ENCODE data around the gene CHDH.

CHDH gene

GRCh38 chr3:53774414-53774813 lies 71.8 kb downstream of the CHDH start:
- DNase-seq (ENCODE audit: insufficient read length) = no peak
- no peak for FAIRE-seq
- TF ChIP-seq POLR2A (IDR thresholded peaks at IDR 0.05; ENCODE audit: low read depth, low read length) (no peak), POLR2AphosphoS5 (IDR thresholded peaks at IDR 0.05; ENCODE audit: low read depth, low read length) (no peak), TAF1 (IDR thresholded peaks at IDR 0.05; ENCODE audit: borderline replicate concordance, low read depth, low read length) (no peak)

GRCh38 chr3:53773611-53774368 lies 72.4 kb downstream of the CHDH start:
- TF ChIP-seq TAF1 (IDR thresholded peaks at IDR 0.05; ENCODE audit: borderline replicate concordance, low read depth, low read length) = peak; percentile 49; the same call in 1 of the 2 replicates
- TF ChIP-seq POLR2AphosphoS5 (IDR thresholded peaks at IDR 0.05; ENCODE audit: low read depth, low read length) = peak; percentile 31; the same call in 1 of the 2 replicates
- peak; percentile 37; the same call in 1 of the 2 replicates for TF ChIP-seq POLR2A (IDR thresholded peaks at IDR 0.05; ENCODE audit: low read depth, low read length)
- DNase-seq (ENCODE audit: insufficient read length) (peak; percentile 56), FAIRE-seq (peak; percentile 99)

GRCh38 chr3:53773021-53773436 lies 73.2 kb downstream of the CHDH start:
- FAIRE-seq (no peak), DNase-seq (ENCODE audit: insufficient read length) (no peak)
- TF ChIP-seq POLR2A (IDR thresholded peaks at IDR 0.05; ENCODE audit: low read depth, low read length) (no peak), POLR2AphosphoS5 (IDR thresholded peaks at IDR 0.05; ENCODE audit: low read depth, low read length) (no peak), TAF1 (IDR thresholded peaks at IDR 0.05; ENCODE audit: borderline replicate concordance, low read depth, low read length) (no peak)

- FAIRE-seq = peak; percentile 24
- DNase-seq (ENCODE audit: insufficient read length) = no peak
Observed at GRCh38 chr3:53772562-53772961, 73.7 kb downstream of the CHDH start.

GRCh38 chr3:53768478-53769459 lies 77.5 kb downstream of the CHDH start:
- DNase-seq (ENCODE audit: insufficient read length) (no peak), FAIRE-seq (peak; percentile 81)
- TF ChIP-seq TAF1 (IDR thresholded peaks at IDR 0.05; ENCODE audit: borderline replicate concordance, low read depth, low read length) (no peak), POLR2AphosphoS5 (IDR thresholded peaks at IDR 0.05; ENCODE audit: low read depth, low read length) (no peak), POLR2A (IDR thresholded peaks at IDR 0.05; ENCODE audit: low read depth, low read length) (no peak)

More at GRCh38 chr3:53772562-53772961, 73.7 kb downstream of the CHDH start:
- TF ChIP-seq POLR2A (IDR thresholded peaks at IDR 0.05; ENCODE audit: low read depth, low read length) (no peak), POLR2AphosphoS5 (IDR thresholded peaks at IDR 0.05; ENCODE audit: low read depth, low read length) (no peak), TAF1 (IDR thresholded peaks at IDR 0.05; ENCODE audit: borderline replicate concordance, low read depth, low read length) (no peak)

GRCh38 chr3:53766706-53767105 lies 79.5 kb downstream of the CHDH start:
- FAIRE-seq (no peak), DNase-seq (ENCODE audit: insufficient read length) (no peak)
- TF ChIP-seq TAF1 (IDR thresholded peaks at IDR 0.05; ENCODE audit: borderline replicate concordance, low read depth, low read length) = no peak
- TF ChIP-seq POLR2AphosphoS5 (IDR thresholded peaks at IDR 0.05; ENCODE audit: low read depth, low read length) = no peak
- TF ChIP-seq POLR2A (IDR thresholded peaks at IDR 0.05; ENCODE audit: low read depth, low read length) = no peak

- no peak for DNase-seq (ENCODE audit: insufficient read length)
- FAIRE-seq = no peak
- no peak for TF ChIP-seq POLR2AphosphoS5 (IDR thresholded peaks at IDR 0.05; ENCODE audit: low read depth, low read length)
- TF ChIP-seq POLR2A (IDR thresholded peaks at IDR 0.05; ENCODE audit: low read depth, low read length) = no peak
- TF ChIP-seq TAF1 (IDR thresholded peaks at IDR 0.05; ENCODE audit: borderline replicate concordance, low read depth, low read length) = no peak
Observed at GRCh38 chr3:53765753-53766152, 80.5 kb downstream of the CHDH start.

GRCh38 chr3:53764026-53764775 lies 82.0 kb downstream of the CHDH start:
- FAIRE-seq (peak; percentile 70), DNase-seq (ENCODE audit: insufficient read length) (no peak)

GRCh38 chr3:53763353-53763752 lies 82.9 kb downstream of the CHDH start:
- DNase-seq (ENCODE audit: insufficient read length) = no peak
- FAIRE-seq = no peak

More at GRCh38 chr3:53764026-53764775, 82.0 kb downstream of the CHDH start:
- TF ChIP-seq TAF1 (IDR thresholded peaks at IDR 0.05; ENCODE audit: borderline replicate concordance, low read depth, low read length) = no peak
- no peak for TF ChIP-seq POLR2A (IDR thresholded peaks at IDR 0.05; ENCODE audit: low read depth, low read length)
- TF ChIP-seq POLR2AphosphoS5 (IDR thresholded peaks at IDR 0.05; ENCODE audit: low read depth, low read length) = no peak

More at GRCh38 chr3:53763353-53763752, 82.9 kb downstream of the CHDH start:
- TF ChIP-seq POLR2A (IDR thresholded peaks at IDR 0.05; ENCODE audit: low read depth, low read length) (no peak), TAF1 (IDR thresholded peaks at IDR 0.05; ENCODE audit: borderline replicate concordance, low read depth, low read length) (no peak), POLR2AphosphoS5 (IDR thresholded peaks at IDR 0.05; ENCODE audit: low read depth, low read length) (no peak)

Data from GM12892 (cell line).